CD4-positive, alpha-beta T cell (primary cell): Measurements from ENCODE around the gene CHD2. TPM values are rescaled to one million over a fixed set of nuclear protein-coding genes. Genes with fewer than 3 reads are reported as not detected.

Experiments used
- ATAC-seq: fragments of 200-7000 bp; cut with Tn5 transposase; one replicate; pipeline ENCODE4 v1.10.0; 2022; ENCODE audit warnings: mild to moderate bottlenecking; ENCODE audit not compliant: poor library complexity
- CTCF ChIA-PET: fragments of 350-600 bp; sonication (Branson Sonifier 250); formaldehyde crosslinking; loops from one replicate; lab custom pipeline; 2021; ENCODE audit warnings: antibody characterized with exemption, inconsistent platforms; lab: Charles Lee
- POLR2A ChIA-PET: fragments of 350-600 bp; sonication (Branson Sonifier 250); formaldehyde crosslinking; loops from one replicate; lab custom pipeline; 2021; ENCODE audit warnings: antibody characterized with exemption, inconsistent platforms; lab: Charles Lee
- DNase-seq, 14 experiments: peaks; one replicate each; pipeline ENCODE4 v3.0.0-alpha.2; 2013 to 2020; ENCODE audit warnings: mixed read lengths in 2 of 14
- H3K27ac ChIP-seq, 2 donors: one replicate each; pipeline versions ENCODE4 v1.5.1 to v1.7.0; 2013; ENCODE audit warnings: low read length in 2 of 2, low read depth in 1 of 2, mild to moderate bottlenecking in 1 of 2
- H3K27me3 ChIP-seq, 2 experiments: 1 replicate in 1 of 2; 2 replicates in 1 of 2; pipeline versions ENCODE4 v1.6.1 to v1.7.0; 2013; ENCODE audit warnings: low read length in 2 of 2, control low read depth in 1 of 2, mild to moderate bottlenecking in 1 of 2, moderate library complexity in 1 of 2; ENCODE audit not compliant: insufficient read depth in 2 of 2, control insufficient read depth in 1 of 2
- H3K36me3 ChIP-seq: one replicate; pipeline ENCODE4 v1.6.1; 2013; ENCODE audit warnings: low read length, control low read depth; ENCODE audit not compliant: insufficient read depth
- H3K4me1 ChIP-seq: one replicate; pipeline ENCODE4 v1.6.1; 2013; ENCODE audit warnings: low read length, control low read depth; ENCODE audit not compliant: insufficient read depth
- H3K4me3 ChIP-seq: one replicate; pipeline ENCODE4 v1.5.1; 2013; ENCODE audit warnings: mild to moderate bottlenecking, low read length, moderate library complexity
- H3K9me3 ChIP-seq, 2 experiments: 1 replicate in 1 of 2; 2 replicates in 1 of 2; pipeline versions ENCODE4 v1.6.1 to v1.7.0; 2013; ENCODE audit warnings: low read length in 2 of 2, mild to moderate bottlenecking in 2 of 2, control low read depth in 1 of 2, moderate library complexity in 1 of 2; ENCODE audit not compliant: control insufficient read depth in 1 of 2, insufficient read depth in 1 of 2
- H3K27ac Mint-ChIP-seq: one replicate; pipeline ENCODE4 v1.8.0; 2020; ENCODE audit warnings: mixed read lengths
- H3K27me3 Mint-ChIP-seq: one replicate; pipeline ENCODE4 v1.8.0; 2021; ENCODE audit warnings: mixed read lengths
- H3K36me3 Mint-ChIP-seq: one replicate; pipeline ENCODE4 v1.8.0; 2021; ENCODE audit warnings: low read depth, mixed read lengths
- H3K4me1 Mint-ChIP-seq: one replicate; pipeline ENCODE4 v1.8.0; 2021; ENCODE audit warnings: low read depth, mixed read lengths
- H3K4me3 Mint-ChIP-seq: one replicate; pipeline ENCODE4 v1.8.0; 2020; ENCODE audit warnings: mild to moderate bottlenecking, mixed read lengths
- H3K9me3 Mint-ChIP-seq: one replicate; pipeline ENCODE4 v1.8.0; 2020; ENCODE audit warnings: mixed read lengths
- CTCF ChIP-seq: fragments of 200-600 bp; IDR thresholded peaks from one replicate; pipeline ENCODE4 v1.8.0; 2022; ENCODE audit warnings: antibody characterized with exemption, mild to moderate bottlenecking
- intact Hi-C, 2 experiments: fragments of 100-400 bp; cut with DNase I in 1 of 2; cut with micrococcal nuclease in 1 of 2; formaldehyde crosslinking; loops; one replicate each; pipeline versions ENCODE4 v1.15.1 to v1.9.0; 2023 to 2025; cut with DNase I, micrococcal nuclease
- total RNA-seq, 174 experiments: library from RNA in 2 of 174; stranded (reverse) in 2 of 174; gene quantifications; one replicate each; pipeline ENCODE4 v1.2.3 and lab custom pipeline; 2021 to 2026

Gene CHD2
- total RNA-seq, 2 experiments from 2014 or later: 615 to 660 TPM

- H3K27ac ChIP-seq: no peak overlapping the region
- H3K4me3 ChIP-seq: no peak overlapping the region
- ChIA-PET CTCF (interaction anchor here (1.3 to 1.6 kb wide), 2 partner anchors 10 to 12 kb away, joined by 4 to 6 read pairs; no protein-coding TSS in a partner anchor), POLR2A (no interaction called here)
- no peak overlapping the region for H3K4me3 Mint-ChIP-seq
- DNase-seq: peak in 1 of 14 experiments; percentile 16
- peaks cover 12% of the 10 kb centered on the region for H3K4me1 Mint-ChIP-seq
- peaks cover 21% of the 10 kb centered on the region for H3K4me1 ChIP-seq
- no peaks in the 10 kb centered on the region for H3K36me3 ChIP-seq
- no peaks in the 10 kb centered on the region for H3K9me3 Mint-ChIP-seq
- no peaks in the 10 kb centered on the region for H3K27me3 ChIP-seq
- TF ChIP-seq CTCF: no peak
- intact Hi-C loops: no loop called here
- no peak for ATAC-seq
- H3K9me3 ChIP-seq: peaks cover 0 to 4% of the 10 kb centered on the region in 2 experiments
- H3K27ac Mint-ChIP-seq: no peak overlapping the region
- peaks cover 4% of the 10 kb centered on the region for H3K27me3 Mint-ChIP-seq
- no peaks in the 10 kb centered on the region for H3K36me3 Mint-ChIP-seq
Measured at GRCh38 chr15:93035092-93035915, 135.2 kb downstream of the CHD2 start.

- POLR2A ChIA-PET: no interaction called here
- no peaks in the 10 kb centered on the region for H3K36me3 ChIP-seq
- peaks cover 13% of the 10 kb centered on the region for H3K4me1 ChIP-seq
- H3K9me3 ChIP-seq: peaks cover 0 to 4% of the 10 kb centered on the region in 2 experiments
- Mint-ChIP-seq H3K4me3 (peak overlapping the region; percentile 76), H3K27ac (no peak overlapping the region), H3K4me1 (peaks cover 6% of the 10 kb centered on the region), H3K36me3 (no peaks in the 10 kb centered on the region), H3K27me3 (peaks cover 4% of the 10 kb centered on the region), H3K9me3 (no peaks in the 10 kb centered on the region)
- peak in 11 of 14 experiments; percentile 14 to 70 (median 26) for DNase-seq
- no peaks in the 10 kb centered on the region for H3K27me3 ChIP-seq
- H3K4me3 ChIP-seq: no peak overlapping the region
- no peak overlapping the region for H3K27ac ChIP-seq
- peak; percentile 52 for TF ChIP-seq CTCF
- ATAC-seq: peak; percentile 94
- CTCF ChIA-PET: interaction anchor here (1.3 to 1.6 kb wide), 2 partner anchors 11 kb away, joined by 4 to 6 read pairs; no protein-coding TSS in a partner anchor
- intact Hi-C loops: no loop called here
Measured at GRCh38 chr15:93035953-93036810, 136.1 kb downstream of the CHD2 start.

GRCh38 chr15:93036951-93037819, 137.1 kb downstream of the CHD2 start:
- Histone ChIP-seq H3K36me3 (no peaks in the 10 kb centered on the region), H3K27me3 (no peaks in the 10 kb centered on the region), H3K27ac (no peak overlapping the region), H3K4me3 (no peak overlapping the region), H3K4me1 (peaks cover 13% of the 10 kb centered on the region), H3K9me3 (peaks cover 0 to 4% of the 10 kb centered on the region in 2 experiments)
- ChIA-PET CTCF (no interaction called here), POLR2A (interaction anchor here (1.4 kb wide), 1 partner anchor 10 kb away, joined by 7 read pairs; no protein-coding TSS in a partner anchor)
- H3K27me3 Mint-ChIP-seq: peaks cover 4% of the 10 kb centered on the region
- no peak for TF ChIP-seq CTCF
- no peak for ATAC-seq
- no peak overlapping the region for H3K27ac Mint-ChIP-seq
- H3K4me1 Mint-ChIP-seq: peaks cover 6% of the 10 kb centered on the region
- DNase-seq: peak in 1 of 14 experiments; percentile 22
- no peaks in the 10 kb centered on the region for H3K36me3 Mint-ChIP-seq
- no peaks in the 10 kb centered on the region for H3K9me3 Mint-ChIP-seq
- H3K4me3 Mint-ChIP-seq: no peak overlapping the region
- intact Hi-C loops: no loop called here
